CD4-positive, alpha-beta T cell treated with Interleukin-12 subunit alpha and Interleukin-12 subunit beta, for 1 hour (primary cell): ENCODE measurements around the gene PDPK1.
A peak's percentile ranks its signal among the peaks of the same experiment; 100 is the strongest.
"Not testable (repeated sequence)": the region's sequence is repeated elsewhere in the genome, so short reads cannot be mapped to it uniquely, and the experiment has no call there.

ENCODE experiments used
- DNase-seq: peaks from one replicate; pipeline ENCODE4 v3.0.0-alpha.2; 2020

Gene PDPK1

DNA sequence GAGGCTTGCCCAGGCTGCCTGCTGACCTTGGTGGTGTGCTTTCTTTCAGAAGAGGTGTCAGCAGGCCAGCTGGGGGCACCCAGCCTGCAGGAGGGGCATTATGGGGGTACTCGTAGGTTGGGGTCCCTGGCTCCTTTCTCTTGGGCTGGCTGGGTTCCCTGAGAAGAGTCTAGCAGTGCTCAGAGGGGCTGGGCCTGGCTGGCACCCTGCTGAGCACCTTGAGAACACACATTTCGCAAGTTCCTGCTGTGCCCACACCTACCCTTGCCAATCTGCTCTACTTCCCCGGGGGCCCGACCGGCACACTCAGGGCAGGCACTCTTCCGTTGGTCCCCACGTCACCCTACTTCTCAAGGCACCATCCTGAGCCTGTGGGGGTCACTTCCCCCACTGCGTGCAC is 11.7 kb upstream of the PDPK1 start:
- DNase-seq = no peak

DNA sequence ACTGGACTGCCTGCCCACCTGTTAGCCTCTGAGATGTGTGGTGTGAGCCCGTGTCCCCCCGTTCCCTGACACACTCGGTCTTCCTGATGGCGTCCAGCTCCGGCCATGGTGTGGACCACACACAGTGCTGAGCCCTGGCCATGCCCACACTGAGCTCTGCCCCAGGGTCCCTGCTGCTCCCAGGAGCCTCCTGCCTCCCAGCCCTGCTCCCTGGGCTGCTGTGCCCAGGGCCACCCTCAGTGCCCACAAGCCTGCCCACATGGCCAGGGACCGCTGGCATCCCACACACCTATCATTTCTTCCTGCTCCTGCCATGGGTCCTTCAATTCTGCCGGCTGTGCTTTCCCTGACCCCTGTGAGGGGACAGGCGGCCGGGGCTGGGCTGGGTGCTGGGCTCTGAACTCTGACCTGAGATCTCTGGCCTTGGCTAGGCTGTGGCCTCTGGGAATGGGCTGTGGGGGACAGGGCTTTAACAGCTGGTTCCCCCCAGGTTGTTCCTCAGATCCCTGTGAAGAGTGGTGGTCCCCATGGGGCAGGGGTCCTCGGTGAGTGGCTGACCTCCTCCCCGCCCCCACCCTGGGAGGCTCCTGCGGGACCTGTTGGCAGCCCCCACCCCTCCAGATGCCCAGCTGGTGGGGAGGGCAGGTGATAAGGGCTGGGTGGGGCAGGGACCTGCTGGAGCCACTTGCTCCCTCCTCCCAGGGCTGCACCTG is 10.6 kb upstream of the PDPK1 start:
- DNase-seq = no peak

DNA sequence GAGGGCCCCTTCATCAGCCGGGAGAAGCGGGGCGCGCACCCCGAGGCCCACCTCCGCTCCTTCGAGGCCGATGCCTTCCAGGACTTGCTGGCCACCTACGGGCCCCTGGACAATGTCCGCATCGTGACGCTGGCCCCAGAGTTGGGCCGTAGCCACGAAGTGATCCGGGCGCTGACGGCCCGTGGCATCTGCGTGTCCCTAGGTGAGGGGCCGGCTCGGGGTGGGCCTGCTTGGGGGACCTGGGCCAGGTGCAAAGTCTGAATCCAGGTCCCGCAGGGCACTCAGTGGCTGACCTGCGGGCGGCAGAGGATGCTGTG is 10.1 kb upstream of the PDPK1 start:
- no peak for DNase-seq

- DNase-seq = no peak
Observed at GRCh38 chr16:2528161-2529060, 9.4 kb upstream of the PDPK1 start.

DNA sequence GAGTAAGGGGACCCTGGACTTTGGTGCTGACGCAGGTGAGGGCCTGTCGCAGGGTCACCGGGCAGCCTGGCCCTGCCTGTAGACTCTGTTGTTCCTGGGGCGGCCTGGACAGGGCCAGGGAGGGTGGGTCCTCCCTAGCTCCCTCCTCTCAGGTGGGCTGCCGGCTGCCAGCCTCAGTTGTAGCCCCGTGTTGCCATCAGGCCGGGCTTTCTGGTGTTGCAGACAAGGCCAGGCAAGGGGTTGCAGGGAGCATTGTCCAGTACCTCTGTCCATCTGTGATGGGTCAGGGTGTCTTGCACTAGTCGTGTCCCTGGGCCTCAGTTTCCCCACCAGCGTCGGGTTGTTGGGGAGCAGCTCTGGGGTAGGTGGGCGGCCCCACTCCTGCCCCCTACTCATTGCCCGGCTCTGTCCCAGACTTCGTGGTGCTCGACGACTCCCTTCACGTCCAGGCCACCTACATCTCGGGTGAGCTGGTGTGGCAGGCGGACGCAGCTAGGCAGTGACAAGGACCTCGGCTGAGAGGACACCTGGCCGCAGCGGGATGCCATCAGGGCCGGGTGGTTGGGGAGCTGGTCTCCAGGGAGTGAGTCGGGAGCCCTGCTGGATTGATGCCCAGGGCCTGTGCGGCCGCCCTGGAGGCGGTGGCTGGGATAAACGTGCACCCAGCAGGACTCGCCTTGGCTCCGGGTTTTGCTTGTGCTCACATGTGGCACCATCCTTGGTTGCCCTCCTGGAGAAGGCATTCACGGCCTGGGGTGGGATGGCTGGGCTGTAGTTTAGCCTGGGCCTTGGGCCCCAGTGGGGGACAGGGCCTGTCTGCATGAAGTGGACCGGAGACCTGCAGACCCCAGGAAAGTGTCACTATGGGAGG is 8.5 kb upstream of the PDPK1 start:
- DNase-seq = no peak

DNA sequence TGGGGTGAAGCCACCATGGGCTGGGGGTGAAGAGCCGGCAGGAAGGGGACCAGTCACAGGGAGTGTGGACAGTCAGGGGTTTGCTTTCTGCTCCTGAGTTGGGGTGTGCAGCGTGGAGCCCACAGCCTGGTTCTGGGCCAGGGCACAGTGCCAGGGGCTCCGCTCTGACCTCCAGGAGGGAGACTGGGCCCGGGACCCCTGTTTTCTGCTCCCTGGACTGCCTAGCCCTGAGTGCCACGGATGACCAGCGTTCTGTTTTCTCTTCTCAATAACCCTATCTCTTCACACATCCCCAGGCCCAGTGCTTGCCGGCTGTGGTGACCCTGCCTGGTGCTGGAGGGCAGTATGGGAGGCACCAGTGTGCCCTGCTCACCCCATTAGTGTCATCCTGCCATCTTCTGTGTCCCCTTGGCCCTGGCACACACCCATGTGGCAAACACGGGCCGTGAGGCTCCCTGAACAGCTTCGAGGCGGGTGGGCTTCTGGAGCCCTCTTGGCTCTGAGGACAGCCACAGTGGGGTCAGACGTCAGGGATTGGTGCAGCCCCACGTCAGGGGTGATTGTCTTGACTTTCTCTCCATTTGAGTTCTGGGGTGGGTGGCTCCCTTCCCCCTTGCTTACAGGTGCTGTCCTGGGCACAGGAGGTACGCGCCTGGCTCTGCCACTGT is 7.7 kb upstream of the PDPK1 start:
- no peak for DNase-seq

DNA sequence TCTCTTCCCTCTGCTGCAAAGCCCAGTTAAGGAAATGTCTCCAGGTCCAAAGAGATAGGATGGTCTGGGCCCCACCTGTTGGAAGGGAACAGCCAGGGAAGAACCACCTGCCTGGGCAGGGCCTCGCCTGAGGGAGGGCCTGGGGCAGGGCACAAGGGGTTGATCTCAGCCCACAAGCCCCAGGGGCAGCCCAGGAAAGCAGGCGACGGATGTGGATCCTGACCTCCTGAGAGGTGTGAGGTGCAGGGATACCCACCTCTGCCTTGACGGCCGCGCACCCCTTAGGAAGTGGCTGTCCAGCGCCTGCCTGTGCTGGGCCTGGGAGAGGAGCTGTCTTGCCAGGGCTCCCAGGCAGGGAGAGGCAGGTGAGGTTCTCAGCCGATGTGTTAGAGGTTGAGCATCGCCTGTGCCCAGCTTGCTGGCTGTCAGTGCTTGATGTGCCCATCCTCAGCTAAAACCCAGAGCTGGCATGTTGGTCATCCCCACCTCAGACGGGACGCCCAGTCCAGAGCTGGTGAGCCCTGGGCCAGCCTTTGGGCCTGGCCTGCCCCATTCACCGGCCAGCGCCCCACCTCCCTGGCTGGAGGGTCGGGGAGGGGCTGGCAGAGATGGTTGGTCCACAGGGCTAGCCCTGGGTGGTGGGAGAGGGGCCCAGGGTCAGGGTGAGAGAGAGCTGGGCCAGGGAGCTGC is 7.0 kb upstream of the PDPK1 start:
- DNase-seq = no peak

DNA sequence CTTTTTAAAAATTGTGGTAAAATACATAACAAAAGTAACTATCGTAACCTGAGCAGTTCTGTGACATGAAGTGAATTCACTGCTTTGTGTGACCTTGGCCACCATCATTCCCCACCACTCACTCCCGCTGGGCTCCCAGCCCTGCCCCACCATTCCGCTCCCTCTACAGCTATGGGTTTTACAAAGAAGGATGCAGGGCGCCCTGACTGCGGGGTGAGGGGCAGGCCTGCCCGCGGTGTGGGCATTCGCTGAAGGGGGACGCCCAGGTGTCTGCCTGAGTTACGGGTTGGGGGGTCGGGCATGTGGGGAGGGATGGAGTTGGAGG is 6.5 kb upstream of the PDPK1 start, which contains the start of gene CEMP1:
Gene CEMP1 (minus strand): TSS at position 38 of the 325 bp plus-strand sequence. CDS start 335 bp downstream, outside the sequence.
- DNase-seq = no peak

GRCh38 chr16:2531696-2532493 is 5.9 kb upstream of the PDPK1 start:
- peak; percentile 97 for DNase-seq

- DNase-seq = peak; percentile 75
Observed at GRCh38 chr16:2532494-2533141, 5.2 kb upstream of the PDPK1 start.

GRCh38 chr16:2533142-2533755 is 4.6 kb upstream of the PDPK1 start:
- DNase-seq = not testable (repeated sequence)

GRCh38 chr16:2533912-2534311 is 3.9 kb upstream of the PDPK1 start:
- no peak for DNase-seq

DNA sequence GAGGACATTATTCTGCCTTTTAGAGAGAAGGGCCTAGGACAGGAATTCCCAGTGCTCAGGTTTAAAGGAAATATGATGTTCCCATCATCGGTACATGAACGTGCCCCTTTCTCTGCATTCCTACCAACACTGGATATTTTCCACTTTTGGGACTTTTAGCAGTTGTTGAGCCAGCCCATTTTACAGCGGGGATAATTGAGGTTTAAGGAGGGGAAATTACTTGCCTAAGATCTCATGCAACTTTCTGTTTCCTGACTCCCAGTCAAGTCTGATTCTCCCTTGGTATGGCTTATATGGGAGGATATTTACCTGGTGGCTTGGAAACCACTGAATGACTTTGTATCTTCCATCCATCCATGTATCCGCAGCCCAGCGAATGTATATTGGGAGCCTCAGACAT is 3.5 kb upstream of the PDPK1 start:
- not testable (repeated sequence) for DNase-seq

GRCh38 chr16:2535625-2536013 is 2.2 kb upstream of the PDPK1 start:
- no peak for DNase-seq

DNA sequence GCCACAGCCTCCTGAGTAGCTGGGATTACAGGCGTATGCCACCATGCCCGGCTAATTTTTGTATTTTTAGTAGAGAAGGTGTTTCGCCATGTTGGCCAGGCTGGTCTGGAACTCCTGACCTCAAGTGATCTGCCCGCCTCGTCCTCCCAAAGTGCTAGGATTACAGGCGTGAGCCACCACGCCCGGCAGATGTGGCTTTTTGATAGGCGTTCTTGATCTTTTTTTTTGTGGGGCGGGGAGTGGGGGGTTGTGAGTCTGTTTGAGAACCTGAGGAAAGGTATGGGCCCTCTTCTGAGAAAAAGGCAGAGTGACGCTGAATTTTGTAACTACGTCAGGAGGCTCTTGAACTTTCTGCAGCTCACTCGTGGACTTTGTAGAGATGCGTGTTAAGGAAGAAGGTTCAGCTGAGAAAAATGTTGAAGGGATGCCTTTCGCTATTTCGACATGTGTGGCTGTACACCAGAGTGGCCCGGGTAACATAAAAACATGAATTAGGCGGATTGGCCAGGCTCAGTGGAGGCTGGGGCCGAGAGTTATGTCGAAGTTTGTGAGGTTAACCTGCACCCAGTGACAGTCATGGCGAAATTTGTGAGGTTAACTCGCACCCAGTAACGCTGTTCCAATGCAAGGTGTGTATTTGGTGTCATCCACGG is 1.5 kb downstream of the PDPK1 start:
- not testable (repeated sequence) for DNase-seq

DNA sequence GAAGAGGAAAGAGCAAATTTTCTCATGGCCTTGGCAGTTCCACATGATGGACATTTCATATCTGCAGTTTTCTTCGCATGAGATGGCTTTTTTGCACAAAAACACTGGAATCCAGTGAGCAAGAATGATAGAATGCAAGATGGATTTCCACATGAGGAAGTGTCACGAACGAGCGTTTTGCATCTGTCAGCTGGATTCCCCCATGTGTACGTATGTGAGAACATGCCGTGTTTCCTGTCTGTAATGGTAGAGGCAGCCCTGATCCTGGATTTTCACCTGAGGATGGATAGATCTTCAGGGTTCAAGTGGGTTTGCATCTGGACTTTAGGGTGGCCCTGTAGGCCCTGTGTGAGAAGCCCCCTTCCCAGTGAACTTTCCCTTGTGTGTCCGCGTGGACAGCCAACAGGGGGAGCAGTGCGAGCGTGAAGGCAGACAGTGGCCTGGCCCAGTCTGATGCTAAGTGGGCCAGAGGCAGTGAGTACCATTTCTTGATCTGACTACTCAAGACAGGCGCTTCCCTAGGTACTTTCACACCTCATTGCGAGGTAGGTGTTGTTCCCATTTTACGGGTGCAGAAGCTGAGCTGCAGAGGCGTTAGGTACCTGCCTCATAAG is 2.1 kb downstream of the PDPK1 start:
- DNase-seq = peak; percentile 49

DNA sequence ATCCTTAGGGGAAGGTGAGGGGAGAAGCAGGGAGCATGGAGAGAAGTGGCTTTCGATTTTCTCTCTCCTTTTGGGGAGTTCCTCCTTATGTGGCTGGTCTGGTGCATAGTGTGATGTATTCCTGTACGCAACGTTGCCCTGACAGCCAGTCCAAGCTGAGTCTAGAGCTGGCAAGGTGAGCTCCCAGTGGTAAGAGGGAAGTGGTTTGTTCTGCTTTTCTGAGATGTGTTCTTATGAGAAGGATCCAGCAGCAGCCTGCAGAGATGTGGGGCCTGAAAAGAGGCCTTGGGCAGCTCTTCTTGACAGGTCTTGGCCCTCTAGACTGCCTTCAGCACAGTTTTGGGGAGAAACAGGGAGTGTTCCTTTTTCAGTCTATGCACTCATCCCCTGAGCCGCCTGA is 3.1 kb downstream of the PDPK1 start:
- DNase-seq = not testable (repeated sequence)

DNA sequence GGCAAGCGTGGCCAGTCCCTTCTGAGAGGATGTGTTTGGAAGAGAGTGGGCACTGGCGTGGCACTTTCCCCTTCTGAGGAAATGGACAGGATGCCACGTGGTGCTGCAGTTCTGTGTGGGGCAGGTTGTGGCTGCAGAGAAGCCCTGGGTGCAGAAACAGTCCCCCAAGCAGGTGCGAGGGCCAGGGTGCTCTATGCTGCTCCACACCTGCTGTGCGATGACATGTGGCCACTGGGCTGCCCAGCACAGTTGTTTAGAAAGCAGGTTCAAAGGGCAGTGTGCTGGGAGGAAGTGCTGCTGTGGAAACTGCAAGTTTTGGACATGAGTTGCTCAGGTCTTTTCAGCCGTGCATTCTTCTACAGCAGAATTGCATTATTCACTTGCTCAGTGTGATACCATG is 3.6 kb downstream of the PDPK1 start:
- DNase-seq = not testable (repeated sequence)

GRCh38 chr16:2543771-2544170 is 6.0 kb downstream of the PDPK1 start:
- DNase-seq = not testable (repeated sequence)
